MM.1S (cell line): Measurements from ENCODE around the gene SYNPO2.

Experiments used
- DNase-seq: peaks from one replicate; pipeline ENCODE4 v3.0.0-alpha.2; 2015
- H2AFZ ChIP-seq: fragments of 300-600 bp; sonication (generic); 2 replicates; pipeline ENCODE4 v1.6.0; 2016; ENCODE audit warnings: antibody characterized with exemption, low read length
- H3F3A ChIP-seq: fragments of 300-600 bp; sonication (generic); 2 replicates; pipeline ENCODE4 v1.6.1; 2016; ENCODE audit warnings: mild to moderate bottlenecking, antibody characterized with exemption, low read length, moderate library complexity, mixed read lengths; ENCODE audit not compliant: insufficient read depth
- H3K27ac ChIP-seq: fragments of 300-600 bp; sonication (generic); 2 replicates; pipeline ENCODE4 v1.5.1; 2016; ENCODE audit warnings: mild to moderate bottlenecking, low read length
- H3K27me3 ChIP-seq: fragments of 300-600 bp; sonication (generic); replicated peaks from 2 replicates; pipeline ENCODE4 v1.6.0; 2016; ENCODE audit warnings: low read length; ENCODE audit not compliant: insufficient read depth
- H3K36me3 ChIP-seq: fragments of 300-600 bp; sonication (generic); replicated peaks from 2 replicates; pipeline ENCODE4 v1.6.1; 2016; ENCODE audit warnings: mild to moderate bottlenecking, low read length, mixed read lengths; ENCODE audit not compliant: insufficient read depth
- H3K4me1 ChIP-seq: fragments of 300-600 bp; sonication (generic); 2 replicates; pipeline ENCODE4 v1.6.1; 2016; ENCODE audit warnings: low read length, mixed read lengths
- H3K4me2 ChIP-seq: fragments of 300-600 bp; sonication (generic); 2 replicates; pipeline ENCODE4 v1.6.0; 2016; ENCODE audit warnings: low read depth, low read length
- H3K4me3 ChIP-seq: fragments of 300-600 bp; sonication (generic); 2 replicates; pipeline ENCODE4 v1.5.1; 2016; ENCODE audit warnings: low read length, mixed read lengths
- H3K79me2 ChIP-seq: fragments of 300-600 bp; sonication (generic); 2 replicates; pipeline ENCODE4 v1.6.1; 2016; ENCODE audit warnings: mixed run types, low read length, mixed read lengths
- H3K9ac ChIP-seq: fragments of 300-600 bp; sonication (generic); 2 replicates; pipeline ENCODE4 v1.6.1; 2016; ENCODE audit warnings: low read length, mixed read lengths
- H3K9me2 ChIP-seq: fragments of 300-600 bp; sonication (generic); replicated peaks from 2 replicates; pipeline ENCODE4 v1.6.1; 2016; ENCODE audit warnings: mild to moderate bottlenecking, low read length, mixed read lengths; ENCODE audit not compliant: insufficient read depth
- H3K9me3 ChIP-seq: fragments of 300-600 bp; sonication (generic); replicated peaks from 2 replicates; pipeline ENCODE4 v1.6.1; 2016; ENCODE audit warnings: mild to moderate bottlenecking, low read length, mixed read lengths; ENCODE audit not compliant: insufficient read depth
- H4K20me1 ChIP-seq: fragments of 300-600 bp; sonication (generic); 2 replicates; pipeline ENCODE4 v1.6.1; 2016; ENCODE audit warnings: mild to moderate bottlenecking, low read length, moderate library complexity, mixed read lengths; ENCODE audit not compliant: insufficient read depth
- EZH2 ChIP-seq: fragments of 300-600 bp; sonication (generic); optimal IDR thresholded peaks from 2 replicates; pipeline ENCODE3; 2017; ENCODE audit warnings: low read depth, mild to moderate bottlenecking, antibody characterized with exemption, low read length, mixed read lengths
- EZH2phosphoT487 ChIP-seq: fragments of 300-600 bp; sonication (generic); IDR thresholded peaks from 2 replicates; pipeline ENCODE4 v1.6.1; 2018; ENCODE audit warnings: antibody characterized with exemption, low read length
- TF ChIP-seq, protein P1 (sequence below): fragments of 300-600 bp; sonication (generic); IDR thresholded peaks from 2 replicates; pipeline ENCODE4 v1.5.1; 2016; ENCODE audit warnings: antibody characterized with exemption, low read length, mixed read lengths

Gene SYNPO2

DNA sequence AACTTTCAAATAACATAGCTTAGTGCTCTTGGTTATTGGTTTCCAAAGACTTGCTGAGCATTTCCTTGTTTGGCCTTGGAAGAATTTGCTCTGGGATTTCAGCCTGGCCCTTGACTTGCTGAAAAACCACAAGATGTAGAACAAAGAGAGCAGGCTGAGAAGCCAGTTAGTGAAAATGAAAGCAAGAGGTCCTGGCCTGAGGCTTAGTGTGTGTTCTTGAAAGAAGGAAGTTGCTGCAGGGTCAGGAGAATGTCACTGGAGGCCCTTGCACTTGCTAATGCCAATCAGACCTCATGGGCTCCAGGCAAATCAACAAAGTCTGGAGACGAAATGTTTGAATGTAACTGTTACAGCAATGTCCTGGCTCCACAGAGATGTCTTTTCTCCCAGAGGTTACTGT lies 79.4 kb downstream of the SYNPO2 start:
- TF ChIP-seq EZH2 (no peak), EZH2phosphoT487 (no peak)
- TF ChIP-seq, protein P1, sequence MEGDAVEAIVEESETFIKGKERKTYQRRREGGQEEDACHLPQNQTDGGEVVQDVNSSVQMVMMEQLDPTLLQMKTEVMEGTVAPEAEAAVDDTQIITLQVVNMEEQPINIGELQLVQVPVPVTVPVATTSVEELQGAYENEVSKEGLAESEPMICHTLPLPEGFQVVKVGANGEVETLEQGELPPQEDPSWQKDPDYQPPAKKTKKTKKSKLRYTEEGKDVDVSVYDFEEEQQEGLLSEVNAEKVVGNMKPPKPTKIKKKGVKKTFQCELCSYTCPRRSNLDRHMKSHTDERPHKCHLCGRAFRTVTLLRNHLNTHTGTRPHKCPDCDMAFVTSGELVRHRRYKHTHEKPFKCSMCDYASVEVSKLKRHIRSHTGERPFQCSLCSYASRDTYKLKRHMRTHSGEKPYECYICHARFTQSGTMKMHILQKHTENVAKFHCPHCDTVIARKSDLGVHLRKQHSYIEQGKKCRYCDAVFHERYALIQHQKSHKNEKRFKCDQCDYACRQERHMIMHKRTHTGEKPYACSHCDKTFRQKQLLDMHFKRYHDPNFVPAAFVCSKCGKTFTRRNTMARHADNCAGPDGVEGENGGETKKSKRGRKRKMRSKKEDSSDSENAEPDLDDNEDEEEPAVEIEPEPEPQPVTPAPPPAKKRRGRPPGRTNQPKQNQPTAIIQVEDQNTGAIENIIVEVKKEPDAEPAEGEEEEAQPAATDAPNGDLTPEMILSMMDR, result no peak
- no peaks in the 10 kb centered on the region for H3K27me3 ChIP-seq
- H3K9me3 ChIP-seq, result no peaks in the 10 kb centered on the region
- DNase-seq, result peak; percentile 92
- H2AFZ ChIP-seq, result peak overlapping the region; percentile 65
- no peaks in the 10 kb centered on the region for H4K20me1 ChIP-seq
- no peaks in the 10 kb centered on the region for H3K79me2 ChIP-seq
- no peaks in the 10 kb centered on the region for H3K9me2 ChIP-seq
- peak overlapping the region; percentile 46 for H3K4me2 ChIP-seq
- H3K4me3 ChIP-seq, result no peak overlapping the region
- peak overlapping the region; percentile 32; the same call in 1 of the 2 replicates for H3K27ac ChIP-seq
- peaks cover 15% of the 10 kb centered on the region for H3K4me1 ChIP-seq
- H3K9ac ChIP-seq, result peak overlapping the region; percentile 15; the same call in 1 of the 2 replicates
- peaks cover 12% of the 10 kb centered on the region for H3F3A ChIP-seq
- H3K36me3 ChIP-seq, result no peaks in the 10 kb centered on the region

DNA sequence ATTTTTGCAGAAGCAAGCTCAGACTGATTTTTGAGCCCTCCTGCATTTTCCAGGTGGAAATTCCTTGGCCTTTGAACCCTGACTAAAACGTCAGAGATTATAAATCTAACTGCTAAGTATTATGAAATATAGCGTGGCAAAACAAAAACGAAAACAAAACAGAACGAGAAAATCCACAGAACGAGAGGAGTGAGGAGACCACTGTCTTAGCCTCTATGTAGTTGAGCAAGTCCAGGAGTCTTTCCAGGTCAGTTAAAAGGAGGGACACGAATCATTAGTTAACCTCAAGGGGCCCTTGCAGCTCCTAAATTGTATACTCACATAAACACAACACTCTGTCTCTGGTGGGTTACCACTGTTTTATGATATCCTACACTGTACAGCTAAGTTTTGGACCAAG lies 80.2 kb downstream of the SYNPO2 start:
- Histone ChIP-seq H3K4me2 (no peak overlapping the region), H3K4me1 (peaks cover 15% of the 10 kb centered on the region), H3K9ac (no peak overlapping the region), H3K27ac (no peak overlapping the region), H3K36me3 (no peaks in the 10 kb centered on the region), H3K9me2 (no peaks in the 10 kb centered on the region), H4K20me1 (no peaks in the 10 kb centered on the region), H3K79me2 (no peaks in the 10 kb centered on the region), H3K4me3 (no peak overlapping the region), H3K9me3 (no peaks in the 10 kb centered on the region), H2AFZ (peak overlapping the region; percentile 65; the same call in 1 of the 2 replicates), H3F3A (peaks cover 12% of the 10 kb centered on the region), H3K27me3 (no peaks in the 10 kb centered on the region)
- DNase-seq, result no peak
- TF ChIP-seq, protein P1, result no peak
- TF ChIP-seq EZH2 (no peak), EZH2phosphoT487 (no peak)

DNA sequence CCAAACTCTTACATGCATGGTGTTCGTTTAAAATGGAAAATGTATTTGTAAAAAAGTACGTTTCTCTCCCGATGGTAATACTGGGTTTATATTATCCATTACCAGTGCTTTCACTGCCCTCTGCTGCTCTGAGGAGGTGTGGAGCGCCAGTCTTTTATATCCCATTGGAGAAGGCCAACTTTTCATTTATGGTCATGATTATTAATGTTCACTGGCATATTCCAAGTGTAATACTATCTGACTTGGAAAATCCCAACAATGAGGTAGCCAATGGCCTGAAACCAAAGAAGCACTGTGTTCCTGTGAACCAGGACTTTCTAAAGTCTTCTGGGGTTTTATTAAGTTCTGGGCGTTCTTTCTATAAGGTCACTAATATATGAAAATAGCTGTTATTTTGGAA lies 80.7 kb downstream of the SYNPO2 start:
- no peaks in the 10 kb centered on the region for H3K79me2 ChIP-seq
- H3F3A ChIP-seq, result peaks cover 12% of the 10 kb centered on the region
- no peaks in the 10 kb centered on the region for H3K9me2 ChIP-seq
- no peak overlapping the region for H2AFZ ChIP-seq
- no peaks in the 10 kb centered on the region for H3K9me3 ChIP-seq
- no peaks in the 10 kb centered on the region for H4K20me1 ChIP-seq
- no peaks in the 10 kb centered on the region for H3K27me3 ChIP-seq
- H3K4me2 ChIP-seq, result no peak overlapping the region
- no peak for DNase-seq
- peaks cover 15% of the 10 kb centered on the region for H3K4me1 ChIP-seq
- TF ChIP-seq, protein P1, result peak; percentile 40
- TF ChIP-seq EZH2phosphoT487 (no peak), EZH2 (no peak)
- H3K9ac ChIP-seq, result no peak overlapping the region
- H3K27ac ChIP-seq, result no peak overlapping the region
- H3K4me3 ChIP-seq, result no peak overlapping the region
- H3K36me3 ChIP-seq, result no peaks in the 10 kb centered on the region
